ENCODE data around the gene MAML3.

The MAML3 gene

DNA sequence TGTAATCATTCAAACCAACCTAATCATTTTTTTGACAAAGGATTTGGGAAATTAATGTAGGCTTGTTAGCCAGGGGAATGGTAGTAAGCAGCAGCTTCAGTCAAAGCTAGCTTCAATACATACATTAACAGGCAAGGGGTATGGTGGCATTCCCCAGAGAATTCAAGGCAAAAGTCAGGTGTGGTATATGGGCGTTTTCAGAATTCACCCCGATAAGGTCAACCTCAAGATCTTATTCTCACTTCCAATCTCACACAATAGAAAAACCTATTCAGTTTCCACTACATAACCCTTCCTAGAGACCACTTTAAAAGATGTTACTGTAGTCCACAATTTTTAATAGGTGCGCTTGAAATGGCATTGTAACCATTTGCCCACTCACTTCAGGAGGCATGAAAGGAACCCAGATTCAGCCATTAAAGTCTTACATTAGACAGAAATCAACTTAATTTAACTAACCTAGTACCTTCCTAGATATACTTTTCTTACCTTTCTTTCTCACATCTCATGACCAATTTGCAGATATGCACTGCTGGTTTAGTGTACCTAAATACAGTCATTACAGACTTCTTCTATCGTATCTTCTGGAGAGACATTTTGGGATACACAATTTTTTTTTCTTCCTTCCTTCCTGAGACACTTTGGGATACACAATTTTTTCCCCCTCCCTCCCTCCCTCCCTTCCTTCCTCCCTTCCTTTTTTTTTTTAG is 34.9 kb downstream of the MAML3 start:
- no peak for FAIRE-seq

DNA sequence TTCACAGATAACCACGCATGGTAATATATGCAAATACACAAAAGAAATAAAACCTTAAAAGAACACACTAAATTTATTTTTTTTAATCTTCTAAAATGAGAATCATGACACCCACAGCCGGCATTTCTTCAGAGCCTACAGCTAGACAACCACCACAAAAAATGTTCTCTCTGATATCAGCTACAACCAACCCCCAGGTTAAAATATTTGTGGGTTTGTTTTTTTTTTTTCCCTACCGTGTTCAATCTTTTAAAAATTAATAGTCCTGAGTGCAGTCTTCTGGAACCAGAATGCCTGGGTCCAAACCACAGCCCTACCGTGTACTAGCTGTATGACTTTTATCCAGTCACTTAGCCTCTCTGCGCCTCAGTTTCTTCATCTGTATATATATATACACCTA is 36.0 kb downstream of the MAML3 start:
- no peak for FAIRE-seq
- no peak for DNase-seq (ENCODE audit: insufficient read length, low spot score)
- TF ChIP-seq POU2F2 (IDR thresholded peaks at IDR 0.05; ENCODE audit: low read depth, low read length) (no peak), POLR2AphosphoS5 (IDR thresholded peaks at IDR 0.05; ENCODE audit: low read depth, low read length) (no peak), POLR2A (IDR thresholded peaks at IDR 0.05; ENCODE audit: low read depth, low read length) (no peak), SPI1 (IDR thresholded peaks at IDR 0.05; ENCODE audit: low read depth, low read length) (no peak), PAX5 (IDR thresholded peaks at IDR 0.05; ENCODE audit: insufficient read depth, low read length, severe bottlenecking) (no peak), TAF1 (IDR thresholded peaks at IDR 0.05; ENCODE audit: low read depth, low read length) (no peak)

More for the DNA sequence above, 34.9 kb downstream of the MAML3 start:
- TF ChIP-seq SPI1 (IDR thresholded peaks at IDR 0.05; ENCODE audit: low read depth, low read length) (no peak), POU2F2 (IDR thresholded peaks at IDR 0.05; ENCODE audit: low read depth, low read length) (no peak)
- DNase-seq (ENCODE audit: insufficient read length, low spot score): no peak

DNA sequence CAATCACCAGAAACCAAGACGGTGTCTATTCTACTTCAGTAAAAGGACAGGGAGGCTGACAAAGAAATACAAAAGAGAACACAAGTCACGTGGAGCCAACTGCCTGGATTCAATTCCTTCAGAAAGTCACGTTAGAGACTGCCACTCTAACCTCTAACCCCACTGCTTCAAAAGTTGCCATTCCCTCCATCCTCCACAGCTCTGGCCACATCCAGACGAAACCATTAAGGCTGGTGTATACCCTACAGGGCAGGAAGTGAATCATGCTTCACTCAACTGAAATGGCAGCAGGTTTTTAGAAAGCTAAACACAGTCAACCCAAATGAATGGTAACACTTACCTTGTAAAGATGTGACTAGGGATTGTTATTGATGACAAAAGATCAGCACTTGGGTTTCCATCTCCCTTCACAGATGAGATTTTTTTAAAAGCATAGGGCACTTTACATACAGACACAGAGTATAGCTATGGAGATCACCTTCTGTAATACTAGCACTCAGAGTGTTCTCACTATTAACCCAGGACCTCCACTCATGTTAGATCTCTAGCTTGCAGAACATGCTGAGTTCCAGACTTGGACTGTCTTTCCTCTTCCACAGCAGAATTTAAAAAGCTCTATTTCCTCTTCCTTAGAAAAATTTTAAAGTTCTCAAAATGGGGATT is 37.4 kb downstream of the MAML3 start:
- no peak for DNase-seq (ENCODE audit: insufficient read length, low spot score)
- peak; percentile 23 for FAIRE-seq
- TF ChIP-seq POLR2AphosphoS5 (IDR thresholded peaks at IDR 0.05; ENCODE audit: low read depth, low read length): no peak
- no peak for TF ChIP-seq TAF1 (IDR thresholded peaks at IDR 0.05; ENCODE audit: low read depth, low read length)
- TF ChIP-seq POU2F2 (IDR thresholded peaks at IDR 0.05; ENCODE audit: low read depth, low read length): no peak
- no peak for TF ChIP-seq SPI1 (IDR thresholded peaks at IDR 0.05; ENCODE audit: low read depth, low read length)
- TF ChIP-seq PAX5 (IDR thresholded peaks at IDR 0.05; ENCODE audit: insufficient read depth, low read length, severe bottlenecking): no peak
- TF ChIP-seq POLR2A (IDR thresholded peaks at IDR 0.05; ENCODE audit: low read depth, low read length): no peak

DNA sequence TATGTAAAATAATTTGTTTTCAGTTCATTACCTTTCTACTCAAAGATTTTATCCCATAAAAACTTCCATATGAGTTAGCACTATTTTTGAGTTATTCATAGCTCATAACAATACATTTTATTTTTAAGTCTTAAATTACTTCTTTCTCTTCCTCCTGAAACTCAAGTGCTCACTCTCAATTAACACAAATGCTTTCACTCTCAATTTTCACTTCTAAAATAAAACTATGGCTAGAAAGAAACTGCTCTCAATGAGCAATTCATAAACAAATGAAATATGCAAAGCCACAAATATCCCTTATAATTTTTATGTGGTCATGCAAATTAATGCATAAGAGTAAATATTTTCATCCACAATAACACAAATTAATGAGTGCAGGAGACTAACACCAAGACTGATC is 38.8 kb downstream of the MAML3 start:
- FAIRE-seq (no peak), DNase-seq (ENCODE audit: insufficient read length, low spot score) (no peak)
- TF ChIP-seq TAF1 (IDR thresholded peaks at IDR 0.05; ENCODE audit: low read depth, low read length): no peak
- no peak for TF ChIP-seq SPI1 (IDR thresholded peaks at IDR 0.05; ENCODE audit: low read depth, low read length)
- TF ChIP-seq POLR2AphosphoS5 (IDR thresholded peaks at IDR 0.05; ENCODE audit: low read depth, low read length): no peak
- TF ChIP-seq PAX5 (IDR thresholded peaks at IDR 0.05; ENCODE audit: insufficient read depth, low read length, severe bottlenecking): no peak
- no peak for TF ChIP-seq POU2F2 (IDR thresholded peaks at IDR 0.05; ENCODE audit: low read depth, low read length)
- no peak for TF ChIP-seq POLR2A (IDR thresholded peaks at IDR 0.05; ENCODE audit: low read depth, low read length)

DNA sequence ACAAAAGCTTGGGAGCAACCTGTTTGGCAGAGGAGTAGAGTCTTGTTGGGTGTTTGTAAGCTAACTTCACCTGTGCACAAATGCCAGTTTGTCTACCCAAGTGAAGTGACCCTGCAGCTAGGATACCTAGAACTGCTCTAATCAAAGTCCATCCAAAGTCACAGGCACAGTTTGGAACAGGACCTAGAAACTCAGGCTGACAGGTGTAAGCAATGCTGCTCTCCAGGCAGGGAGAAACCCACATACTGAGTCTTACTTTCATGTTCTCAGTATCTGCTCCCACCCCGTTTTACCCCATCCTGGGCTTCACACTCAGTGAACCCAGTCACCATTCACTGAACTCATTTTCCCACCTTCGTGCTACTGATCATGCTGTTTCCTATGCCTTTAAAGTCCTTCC is 40.3 kb downstream of the MAML3 start:
- TF ChIP-seq POLR2A (IDR thresholded peaks at IDR 0.05; ENCODE audit: low read depth, low read length) (no peak), POLR2AphosphoS5 (IDR thresholded peaks at IDR 0.05; ENCODE audit: low read depth, low read length) (no peak), PAX5 (IDR thresholded peaks at IDR 0.05; ENCODE audit: insufficient read depth, low read length, severe bottlenecking) (no peak), POU2F2 (IDR thresholded peaks at IDR 0.05; ENCODE audit: low read depth, low read length) (no peak), SPI1 (IDR thresholded peaks at IDR 0.05; ENCODE audit: low read depth, low read length) (no peak)
- DNase-seq (ENCODE audit: insufficient read length, low spot score) (no peak), FAIRE-seq (no peak)

DNA sequence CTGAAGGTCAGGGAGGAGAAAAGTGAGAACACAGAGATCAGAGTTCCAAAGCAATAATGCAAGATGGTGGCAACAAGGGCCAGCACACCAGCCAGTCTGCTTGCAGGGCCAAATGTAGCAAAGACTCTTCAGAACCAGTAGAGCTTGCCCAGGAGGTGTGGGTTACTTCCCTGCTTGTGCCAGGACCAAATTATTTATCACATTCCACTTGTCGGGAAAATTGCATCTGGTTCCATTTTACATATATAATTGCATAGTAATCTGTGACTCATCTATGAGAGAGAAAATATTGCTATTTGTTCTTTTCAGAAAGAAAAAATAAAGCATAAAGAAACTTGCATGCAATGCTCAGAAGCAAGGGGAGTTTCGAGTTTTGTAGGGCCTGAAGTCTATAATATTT is 41.4 kb downstream of the MAML3 start:
- FAIRE-seq (no peak), DNase-seq (ENCODE audit: insufficient read length, low spot score) (no peak)
- no peak for TF ChIP-seq PAX5 (IDR thresholded peaks at IDR 0.05; ENCODE audit: insufficient read depth, low read length, severe bottlenecking)
- TF ChIP-seq SPI1 (IDR thresholded peaks at IDR 0.05; ENCODE audit: low read depth, low read length): no peak
- no peak for TF ChIP-seq TAF1 (IDR thresholded peaks at IDR 0.05; ENCODE audit: low read depth, low read length)
- no peak for TF ChIP-seq POLR2A (IDR thresholded peaks at IDR 0.05; ENCODE audit: low read depth, low read length)
- TF ChIP-seq POU2F2 (IDR thresholded peaks at IDR 0.05; ENCODE audit: low read depth, low read length): no peak
- no peak for TF ChIP-seq POLR2AphosphoS5 (IDR thresholded peaks at IDR 0.05; ENCODE audit: low read depth, low read length)

DNA sequence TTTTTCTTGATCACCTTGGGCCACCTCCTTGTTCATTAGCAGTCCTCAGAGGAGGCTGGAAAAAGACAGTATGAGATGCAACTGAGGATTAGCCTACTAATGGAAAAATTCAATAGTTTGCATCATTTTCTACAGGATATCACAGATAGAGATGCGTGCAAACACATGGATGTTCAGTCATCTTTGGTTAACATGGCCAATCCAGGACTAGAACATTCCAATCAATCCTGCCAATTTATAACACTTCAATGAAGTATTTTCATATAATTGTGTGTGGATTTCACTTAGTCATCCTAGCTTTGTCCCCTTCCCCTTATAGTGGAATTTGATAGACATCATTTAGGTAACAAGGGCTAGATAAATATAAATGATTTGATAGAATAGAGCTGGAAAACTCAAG is 42.7 kb downstream of the MAML3 start:
- DNase-seq (ENCODE audit: insufficient read length, low spot score) (no peak), FAIRE-seq (no peak)
- TF ChIP-seq POLR2AphosphoS5 (IDR thresholded peaks at IDR 0.05; ENCODE audit: low read depth, low read length) (no peak), TAF1 (IDR thresholded peaks at IDR 0.05; ENCODE audit: low read depth, low read length) (no peak), SPI1 (IDR thresholded peaks at IDR 0.05; ENCODE audit: low read depth, low read length) (no peak)

DNA sequence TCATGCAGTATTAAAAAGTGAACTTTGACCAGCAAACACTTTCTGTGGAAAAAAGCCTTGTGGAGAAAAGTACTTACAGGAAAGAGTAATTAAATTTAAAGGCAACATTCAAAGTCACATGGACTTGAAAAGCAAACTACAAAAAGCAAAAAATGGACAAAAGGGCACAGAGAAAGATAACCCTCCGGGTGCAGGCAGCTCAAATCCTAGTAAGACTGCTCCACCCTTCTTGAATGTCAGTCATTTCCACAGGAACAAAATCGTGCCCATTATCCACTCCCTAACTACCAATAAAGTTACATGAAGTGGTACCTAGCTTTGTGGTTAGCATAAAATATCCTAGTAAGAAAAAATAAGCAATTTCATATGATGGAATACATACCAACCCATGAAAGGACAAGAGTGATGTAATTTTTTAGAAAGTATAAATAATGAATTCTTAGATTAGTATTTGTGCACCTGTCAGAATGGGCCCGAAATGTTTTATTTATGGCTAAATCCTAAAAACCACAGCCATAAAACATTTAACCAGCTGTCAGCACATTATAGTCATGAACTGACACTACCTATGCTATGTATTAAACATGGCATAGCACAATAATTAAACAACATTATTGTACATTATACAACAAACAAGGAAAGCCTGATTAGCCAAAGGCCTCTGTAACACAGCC is 43.3 kb downstream of the MAML3 start:
- FAIRE-seq (no peak), DNase-seq (ENCODE audit: insufficient read length, low spot score) (no peak)
- TF ChIP-seq PAX5 (IDR thresholded peaks at IDR 0.05; ENCODE audit: insufficient read depth, low read length, severe bottlenecking) (no peak), TAF1 (IDR thresholded peaks at IDR 0.05; ENCODE audit: low read depth, low read length) (no peak)

DNA sequence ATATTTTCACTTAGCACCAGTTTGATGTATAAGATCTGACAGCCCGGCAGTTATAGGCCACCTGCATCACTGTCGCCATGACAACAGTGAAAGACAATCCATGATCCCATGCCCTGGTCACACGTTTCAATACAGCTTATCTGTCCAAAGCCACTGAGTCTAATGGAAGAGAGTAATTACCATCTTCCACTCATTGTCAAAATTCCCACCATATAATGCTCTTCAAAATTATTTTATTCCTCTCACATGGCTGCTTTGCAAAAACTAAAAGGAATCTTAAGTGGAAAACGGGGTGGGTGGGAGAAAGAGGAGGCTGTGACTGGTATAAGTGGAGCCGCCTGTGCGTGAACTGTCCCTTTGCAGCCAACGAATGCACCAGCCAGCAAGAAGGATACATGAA is 44.2 kb downstream of the MAML3 start:
- no peak for DNase-seq (ENCODE audit: insufficient read length, low spot score)
- no peak for FAIRE-seq
- TF ChIP-seq PAX5 (IDR thresholded peaks at IDR 0.05; ENCODE audit: insufficient read depth, low read length, severe bottlenecking): no peak
- no peak for TF ChIP-seq POU2F2 (IDR thresholded peaks at IDR 0.05; ENCODE audit: low read depth, low read length)
- no peak for TF ChIP-seq SPI1 (IDR thresholded peaks at IDR 0.05; ENCODE audit: low read depth, low read length)
- TF ChIP-seq POLR2A (IDR thresholded peaks at IDR 0.05; ENCODE audit: low read depth, low read length): no peak
- no peak for TF ChIP-seq TAF1 (IDR thresholded peaks at IDR 0.05; ENCODE audit: low read depth, low read length)
- no peak for TF ChIP-seq POLR2AphosphoS5 (IDR thresholded peaks at IDR 0.05; ENCODE audit: low read depth, low read length)

DNA sequence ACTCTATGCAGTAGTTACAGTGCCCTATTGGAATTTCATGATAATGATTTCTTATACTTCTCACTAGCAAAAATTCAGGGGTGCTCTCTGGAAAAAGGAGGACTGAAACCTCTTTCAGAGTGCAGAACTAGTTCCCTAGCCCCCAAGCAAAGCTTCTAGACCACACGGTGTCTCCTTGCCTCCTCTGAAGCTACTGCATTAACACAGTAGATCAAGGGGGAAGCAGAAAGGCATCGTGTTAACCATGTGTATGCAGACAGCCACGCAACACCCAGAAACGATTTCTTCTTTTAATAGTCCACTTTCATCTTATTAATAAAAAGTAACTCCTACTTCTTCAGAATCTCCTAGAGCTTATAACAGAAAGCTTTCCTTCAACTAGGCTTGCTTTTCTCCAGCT is 44.7 kb downstream of the MAML3 start:
- FAIRE-seq (no peak), DNase-seq (ENCODE audit: insufficient read length, low spot score) (no peak)
- TF ChIP-seq POU2F2 (IDR thresholded peaks at IDR 0.05; ENCODE audit: low read depth, low read length): no peak
- TF ChIP-seq PAX5 (IDR thresholded peaks at IDR 0.05; ENCODE audit: insufficient read depth, low read length, severe bottlenecking): no peak
- no peak for TF ChIP-seq SPI1 (IDR thresholded peaks at IDR 0.05; ENCODE audit: low read depth, low read length)
- TF ChIP-seq POLR2A (IDR thresholded peaks at IDR 0.05; ENCODE audit: low read depth, low read length): no peak
- TF ChIP-seq TAF1 (IDR thresholded peaks at IDR 0.05; ENCODE audit: low read depth, low read length): no peak
- TF ChIP-seq POLR2AphosphoS5 (IDR thresholded peaks at IDR 0.05; ENCODE audit: low read depth, low read length): no peak

Measured in GM12891 (cell line).